Fibroblast of skin of back (primary cell): ENCODE results near the gene GAL3ST2.
A peak's percentile ranks its signal among the peaks of the same experiment; 100 is the strongest.
"Not testable (repeated sequence)": the region's sequence is repeated elsewhere in the genome, so short reads cannot be mapped to it uniquely, and the experiment has no call there.

Experiments
- DNase-seq: peaks from one replicate; pipeline ENCODE4 v3.0.0-alpha.2; 2013

GAL3ST2 gene

GRCh38 chr2:241821460-241822263 lies 45.0 kb downstream of the GAL3ST2 start:
- no peak for DNase-seq

DNA sequence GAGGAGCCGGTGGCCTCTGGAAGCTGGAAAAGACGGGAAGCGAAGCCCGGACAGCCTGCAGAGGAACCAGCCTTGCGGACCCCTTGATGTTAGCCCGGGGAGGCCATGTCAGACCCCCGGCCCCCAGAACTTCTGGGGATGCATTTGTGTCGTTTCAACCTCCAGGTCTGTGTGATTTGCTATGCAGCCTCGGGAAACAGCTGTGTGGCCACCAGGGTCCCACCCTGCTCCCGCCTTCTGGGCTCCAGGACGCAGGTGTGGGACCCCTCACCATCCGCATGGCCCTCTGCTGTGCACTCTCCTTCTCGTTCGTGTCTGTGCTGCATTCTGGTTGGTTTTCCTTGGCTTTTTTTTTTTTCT lies 45.6 kb downstream of the GAL3ST2 start:
- no peak for DNase-seq

DNA sequence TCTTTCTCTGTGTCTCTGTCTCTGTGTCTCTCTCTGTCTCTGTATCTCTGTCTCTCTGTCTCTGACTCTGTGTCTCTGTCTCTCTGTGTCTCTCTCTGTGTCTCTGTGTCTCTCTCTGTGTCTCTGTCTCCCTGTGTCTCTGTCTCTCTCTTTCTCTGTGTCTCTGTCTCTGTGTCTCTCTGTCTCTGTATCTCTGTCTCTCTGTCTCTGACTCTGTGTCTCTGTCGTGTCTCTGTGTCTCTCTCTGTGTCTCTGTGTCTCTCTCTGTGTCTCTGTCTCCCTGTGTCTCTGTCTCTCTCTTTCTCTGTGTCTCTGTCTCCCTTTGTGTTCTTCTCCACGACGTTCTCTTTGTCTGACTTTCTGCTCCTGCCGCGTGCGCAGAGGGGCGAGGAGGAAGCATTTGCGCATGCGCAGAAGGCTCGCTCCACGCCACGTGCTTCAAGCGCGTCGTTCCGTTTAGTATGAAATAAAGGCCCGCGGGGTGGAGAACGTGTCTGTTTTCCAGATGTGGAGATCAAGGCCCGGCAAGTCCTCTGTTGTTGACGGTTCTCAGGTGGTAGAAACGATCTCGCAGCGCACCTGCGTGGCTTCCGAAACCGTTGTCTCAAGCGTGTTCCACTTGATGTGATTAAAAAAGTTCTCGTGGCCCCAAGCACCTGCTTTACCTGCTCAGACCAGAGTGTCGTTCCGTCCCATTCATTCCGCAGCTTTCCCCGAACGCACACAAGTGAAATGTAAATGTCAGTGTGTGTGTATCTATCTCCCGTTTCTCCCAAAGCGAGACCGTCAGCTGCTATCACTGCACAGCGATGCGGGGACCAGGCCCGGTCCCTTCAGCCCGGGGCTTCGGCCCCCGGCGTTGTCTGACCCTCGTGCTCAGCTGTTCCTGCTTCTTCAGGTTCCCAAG lies 47.2 kb downstream of the GAL3ST2 start:
- not testable (repeated sequence) for DNase-seq

DNA sequence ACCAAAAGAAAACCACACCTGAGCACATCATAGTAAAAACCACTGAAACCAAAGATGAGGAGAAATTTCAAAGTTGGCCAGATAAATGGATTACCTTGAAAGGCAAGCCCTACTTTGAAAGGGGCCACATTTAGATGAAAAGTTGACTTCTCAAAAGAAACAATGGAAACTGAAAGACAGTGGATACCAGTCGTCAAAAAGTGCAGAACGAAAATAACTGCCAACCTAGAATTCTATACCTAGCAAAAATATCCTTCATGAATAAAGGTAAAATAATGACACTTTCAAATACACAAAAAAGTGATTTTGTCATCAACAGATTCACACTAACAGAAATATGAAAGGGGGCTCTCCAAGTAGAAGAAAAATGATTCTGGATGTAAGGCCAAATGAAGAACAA lies 50.8 kb downstream of the GAL3ST2 start:
- DNase-seq: no peak

GRCh38 chr2:241833101-241833663 lies 56.6 kb downstream of the GAL3ST2 start:
- peak; percentile 29 for DNase-seq

DNA sequence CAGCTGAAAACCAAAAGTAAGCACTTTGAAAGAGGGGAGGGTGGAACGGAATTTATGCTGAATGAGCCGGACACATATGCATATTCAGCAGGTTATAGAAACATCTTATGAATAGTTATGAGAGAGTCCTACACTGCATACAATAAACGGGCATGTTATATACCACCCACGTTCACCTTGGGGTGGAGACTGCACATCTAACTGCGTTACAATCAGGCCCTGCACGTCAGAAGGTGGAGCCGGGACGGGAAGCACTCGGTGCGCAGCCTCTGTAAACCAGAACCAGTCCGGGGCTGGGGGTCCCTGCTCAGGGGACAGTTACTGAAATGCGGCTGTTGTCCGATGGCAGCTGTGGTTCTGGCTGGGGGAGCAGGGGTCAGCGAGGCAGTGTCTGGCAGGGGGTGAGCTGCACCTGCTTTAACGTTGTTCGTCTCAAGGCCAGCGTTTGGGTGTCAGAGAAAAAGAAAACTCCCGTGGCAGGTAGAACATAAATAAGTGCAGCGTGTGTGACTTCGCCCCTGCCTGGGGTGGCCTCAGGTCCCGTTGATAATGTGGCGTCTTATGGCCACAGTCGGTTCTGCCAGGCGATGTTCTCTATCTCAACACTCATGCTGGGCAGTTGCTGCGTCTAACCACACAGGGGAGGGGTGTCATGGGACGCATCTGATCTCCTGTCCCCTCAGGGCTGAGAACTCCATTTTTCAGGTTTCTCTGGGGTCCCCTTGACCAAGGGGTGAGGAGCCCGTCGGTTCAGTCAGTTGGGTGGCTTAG lies 57.3 kb downstream of the GAL3ST2 start:
- not testable (repeated sequence) for DNase-seq

- DNase-seq: no peak
These were observed 58.0 kb downstream of the GAL3ST2 start for GRCh38 chr2:241834527-241835210.

DNA sequence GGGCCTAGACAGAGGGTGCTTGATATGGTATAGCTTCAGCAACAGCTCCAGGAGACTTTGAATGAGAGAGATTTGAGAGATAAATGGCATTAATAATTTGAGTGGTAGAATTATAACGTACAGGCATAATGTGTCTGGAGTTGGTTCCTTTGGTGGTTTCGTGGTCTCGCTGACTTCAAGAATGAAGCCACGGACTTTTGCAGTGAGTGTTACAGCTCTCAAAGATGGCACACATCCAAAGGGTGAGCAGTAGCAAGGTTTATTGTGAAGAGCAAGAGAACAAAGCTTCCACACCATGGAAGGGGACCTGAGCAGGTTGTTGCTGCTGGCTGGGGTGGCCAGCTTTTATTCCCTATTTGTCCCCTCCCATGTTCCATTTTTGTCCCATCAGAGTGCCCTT lies 59.0 kb downstream of the GAL3ST2 start:
- no peak for DNase-seq

DNA sequence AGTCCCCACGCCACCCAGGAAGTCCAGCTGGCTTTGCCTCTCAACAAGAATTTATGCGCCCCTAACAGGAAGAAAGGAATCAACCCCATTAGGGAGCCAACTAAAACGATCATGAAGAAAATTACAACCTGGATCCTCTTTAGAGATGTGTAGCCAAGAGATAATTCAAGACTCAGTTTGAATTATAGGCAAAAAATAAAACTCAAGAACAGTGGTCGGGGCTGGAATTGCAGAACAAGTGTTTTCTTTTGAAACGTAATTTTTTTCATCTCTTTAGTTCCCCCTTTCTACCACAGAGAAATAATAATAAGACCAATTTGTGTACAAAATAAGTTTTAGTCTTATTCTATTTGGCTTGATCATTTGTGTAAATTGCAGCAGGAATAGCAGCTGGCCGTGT lies 59.7 kb downstream of the GAL3ST2 start:
- no peak for DNase-seq

DNA sequence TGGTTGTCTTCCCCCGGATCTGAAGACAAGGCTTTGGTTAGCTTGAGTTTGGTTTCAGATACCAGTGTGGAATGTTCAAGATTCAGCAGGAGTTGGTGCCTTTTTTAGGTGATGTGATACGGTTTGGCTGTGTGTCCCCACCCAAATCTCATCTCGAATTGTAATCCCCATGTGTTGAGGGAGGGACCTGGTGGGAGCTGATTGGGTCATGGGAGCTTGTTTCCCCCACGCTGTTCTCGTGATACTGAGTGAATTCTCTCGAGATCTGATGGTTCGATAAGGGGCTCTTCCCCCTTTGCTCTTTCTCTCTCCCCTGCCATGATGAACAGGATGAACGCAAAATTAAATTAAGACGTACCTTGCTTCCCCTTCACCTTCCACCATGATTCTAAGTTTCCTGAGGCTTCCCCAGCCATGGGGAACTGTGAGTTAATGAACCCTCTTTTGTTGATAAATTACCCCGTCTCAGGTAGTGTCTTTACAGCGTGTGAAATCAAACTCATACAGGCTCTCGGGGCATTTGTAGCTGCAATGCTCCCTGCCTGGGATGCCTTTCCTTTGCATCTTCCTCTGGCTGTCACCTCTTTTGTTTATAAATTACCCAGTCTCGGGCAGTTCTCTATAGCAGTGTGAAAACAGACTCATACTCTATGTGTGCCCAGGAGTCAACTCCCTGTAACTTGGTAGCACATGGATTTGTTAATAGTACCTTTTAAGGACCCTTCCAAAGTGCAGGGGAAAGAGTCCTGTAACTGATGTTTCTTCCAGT lies 60.8 kb downstream of the GAL3ST2 start:
- DNase-seq: no peak

DNA sequence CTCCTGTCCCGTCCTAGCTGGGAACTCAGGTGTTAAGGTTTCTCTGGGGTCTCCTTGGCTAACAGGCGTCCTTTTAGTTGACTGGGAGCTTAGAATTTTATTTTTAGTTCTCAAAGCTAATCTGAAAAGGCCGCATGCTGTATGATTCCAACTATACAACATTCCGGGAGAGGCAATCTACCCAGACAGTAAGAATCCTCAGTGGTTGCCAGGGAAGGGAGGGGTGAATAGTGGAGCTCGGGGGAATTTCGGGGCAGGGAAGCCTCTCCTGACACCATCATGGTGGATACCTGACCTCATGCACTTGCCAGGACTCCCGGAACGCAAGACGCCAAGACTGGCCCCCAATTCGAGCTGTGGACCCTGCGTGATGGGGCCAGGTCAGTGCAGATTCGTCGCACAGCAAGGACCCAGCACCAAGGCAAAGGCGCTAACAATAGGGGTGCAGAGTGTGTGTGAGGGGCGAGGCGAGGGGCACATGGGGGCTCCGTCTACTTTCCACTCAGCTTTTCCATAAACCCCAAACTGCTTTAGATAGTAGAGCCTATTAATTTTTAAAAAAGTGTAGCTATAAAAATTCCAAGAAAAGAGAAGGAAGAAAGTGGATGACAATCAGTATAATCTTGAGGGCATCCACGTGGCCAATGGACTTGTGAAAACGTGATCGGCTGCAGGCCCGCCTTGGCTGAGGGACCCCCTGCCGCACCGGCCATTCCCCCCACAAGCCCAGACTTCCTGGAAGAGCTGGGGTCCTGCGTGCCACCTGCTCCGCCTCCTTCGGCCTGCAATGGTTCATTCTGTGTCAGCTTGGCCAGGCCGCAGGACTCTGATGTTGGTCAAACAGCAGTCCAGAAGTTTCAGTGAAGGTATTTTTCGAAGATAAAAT lies 64.8 kb downstream of the GAL3ST2 start:
- DNase-seq: no peak

GRCh38 chr2:241842067-241842415 lies 65.4 kb downstream of the GAL3ST2 start:
- DNase-seq: no peak

GRCh38 chr2:241842620-241843211 lies 66.1 kb downstream of the GAL3ST2 start:
- no peak for DNase-seq

GRCh38 chr2:241843321-241844065 lies 66.9 kb downstream of the GAL3ST2 start:
- no peak for DNase-seq

DNA sequence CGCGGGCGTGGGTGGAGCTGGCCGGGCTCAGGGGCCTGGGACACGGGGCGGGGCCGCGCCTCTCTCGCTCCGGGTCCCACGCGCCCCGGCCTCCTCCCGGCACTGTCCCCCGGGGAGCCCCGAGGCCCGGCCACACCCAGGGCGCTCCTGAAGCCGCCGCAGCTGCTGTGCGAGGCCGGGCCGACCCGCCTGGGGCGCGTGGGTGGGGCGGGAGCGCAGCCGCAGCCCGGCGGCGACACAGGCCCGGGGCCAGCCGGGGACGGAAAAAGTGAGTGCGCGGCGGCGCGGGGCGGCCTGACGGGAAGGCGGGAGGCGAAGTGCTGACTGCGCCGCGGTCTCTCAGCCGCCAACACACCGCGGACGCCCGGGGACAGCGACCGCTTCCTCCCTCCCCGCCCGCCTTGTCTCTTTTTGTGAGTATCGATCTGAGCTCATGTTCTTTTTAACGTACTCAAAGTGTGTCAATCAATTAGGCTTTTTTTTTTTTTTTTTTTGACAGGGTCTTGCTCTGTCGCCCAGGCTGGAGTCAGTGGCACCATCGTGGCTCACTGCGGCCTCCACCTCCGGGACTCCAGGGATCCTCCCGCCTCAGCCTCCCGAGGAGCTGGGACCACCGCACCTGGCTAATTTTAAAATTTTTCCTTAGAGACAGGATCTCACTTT lies 67.6 kb downstream of the GAL3ST2 start:
- peak; percentile 63 for DNase-seq

DNA sequence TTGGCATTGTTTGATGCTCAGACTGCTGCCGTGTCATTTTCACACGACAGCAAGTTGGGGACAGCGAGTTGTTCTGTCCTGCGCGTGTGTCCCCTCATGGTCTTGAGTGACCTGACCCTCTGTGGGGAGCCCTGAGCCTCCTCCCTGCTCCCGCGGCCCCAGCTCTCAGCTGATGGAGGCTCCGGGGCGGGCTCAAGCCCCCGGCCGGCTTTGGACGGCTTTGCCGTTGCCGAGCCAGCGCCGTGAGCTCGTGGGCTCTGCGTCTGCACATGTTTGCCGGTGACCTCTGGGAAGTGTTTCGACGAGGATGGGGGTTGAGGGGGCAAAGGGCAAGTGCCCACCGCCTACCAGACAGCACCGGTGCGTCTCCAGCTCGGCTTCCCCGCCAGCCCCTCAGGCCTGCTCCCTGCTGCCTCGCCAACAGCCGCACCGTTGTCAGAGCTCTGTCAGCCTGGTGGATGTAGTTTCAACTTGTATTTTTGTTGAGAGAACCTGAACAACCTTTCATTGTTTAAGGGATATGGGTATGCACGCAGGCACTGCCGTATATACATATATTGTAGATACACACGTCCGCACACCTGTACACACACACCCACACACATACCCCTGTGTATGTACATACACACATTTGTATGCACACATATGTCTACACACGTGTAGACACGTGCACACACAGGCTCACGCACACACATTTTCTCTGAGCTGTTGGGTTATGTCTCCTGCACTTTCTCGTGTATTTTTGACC lies 68.4 kb downstream of the GAL3ST2 start:
- no peak for DNase-seq

DNA sequence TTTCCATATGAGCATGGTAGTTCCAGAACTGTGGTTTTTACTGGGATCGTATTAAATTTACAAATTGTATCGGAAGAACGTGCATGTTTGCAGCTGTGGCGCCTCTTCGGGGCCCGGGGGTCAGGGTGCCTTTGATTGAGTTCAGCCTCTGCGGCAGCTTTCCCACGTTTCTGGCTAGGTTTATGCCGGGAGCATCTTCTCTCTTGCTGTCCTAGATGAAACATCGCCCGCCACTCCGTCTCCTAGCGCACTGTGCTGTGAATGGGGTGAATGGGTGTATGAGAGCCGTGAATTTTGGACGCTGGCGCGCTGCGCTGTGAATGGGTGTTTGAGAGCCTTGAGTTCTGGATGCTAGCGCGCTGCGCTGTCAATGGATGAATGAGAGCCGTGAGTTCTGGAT lies 69.8 kb downstream of the GAL3ST2 start:
- DNase-seq: no peak
